ENCODE results near the gene ATOH8.

GRCh38 chr2:85810371-85811179 is 56.8 kb downstream of the ATOH8 start:
- TF ChIP-seq CTCF (IDR thresholded peaks at IDR 0.05) = no peak
- no peak for TF ChIP-seq PRDM15 (CRISPR knock-in tag; IDR thresholded peaks at IDR 0.05)
- TF ChIP-seq NR2C2 (CRISPR knock-in tag; IDR thresholded peaks at IDR 0.05) = no peak
- TF ChIP-seq ZNF423 (CRISPR knock-in tag; IDR thresholded peaks at IDR 0.05) = no peak
- no peak for TF ChIP-seq IRF2 (CRISPR knock-in tag; IDR thresholded peaks at IDR 0.05; ENCODE audit: borderline replicate concordance, low read depth)
- TF ChIP-seq ZNF671 (CRISPR knock-in tag; IDR thresholded peaks at IDR 0.05) = no peak
- TF ChIP-seq MAX (CRISPR knock-in tag; IDR thresholded peaks at IDR 0.05) = no peak
- TF ChIP-seq E2F1 (CRISPR knock-in tag; IDR thresholded peaks at IDR 0.05) = no peak
- TF ChIP-seq ZNF263 (CRISPR knock-in tag; IDR thresholded peaks at IDR 0.05; ENCODE audit: low read depth) = no peak
- TF ChIP-seq CBFB (CRISPR knock-in tag; IDR thresholded peaks at IDR 0.05; ENCODE audit: low read depth) = no peak
- TF ChIP-seq, protein P1, sequence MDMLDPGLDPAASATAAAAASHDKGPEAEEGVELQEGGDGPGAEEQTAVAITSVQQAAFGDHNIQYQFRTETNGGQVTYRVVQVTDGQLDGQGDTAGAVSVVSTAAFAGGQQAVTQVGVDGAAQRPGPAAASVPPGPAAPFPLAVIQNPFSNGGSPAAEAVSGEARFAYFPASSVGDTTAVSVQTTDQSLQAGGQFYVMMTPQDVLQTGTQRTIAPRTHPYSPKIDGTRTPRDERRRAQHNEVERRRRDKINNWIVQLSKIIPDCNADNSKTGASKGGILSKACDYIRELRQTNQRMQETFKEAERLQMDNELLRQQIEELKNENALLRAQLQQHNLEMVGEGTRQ (CRISPR knock-in tag; IDR thresholded peaks at IDR 0.05) = no peak
